Activated T-cell treated with anti-CD3 and anti-CD28 coated beads for 1 hour (primary cell): ENCODE results near the gene TLCD3B.

Source experiments
- DNase-seq: peaks from one replicate; pipeline ENCODE4 v3.0.0-alpha.2; 2020; ENCODE audit warnings: low read depth

Gene TLCD3B

GRCh38 chr16:30004811-30005242 lies 26.2 kb downstream of the TLCD3B start:
- DNase-seq: no peak

GRCh38 chr16:30004424-30004776 lies 26.7 kb downstream of the TLCD3B start:
- no peak for DNase-seq

GRCh38 chr16:30003670-30004423 lies 27.2 kb downstream of the TLCD3B start:
- DNase-seq: no peak

GRCh38 chr16:30002614-30003346 lies 28.3 kb downstream of the TLCD3B start:
- no peak for DNase-seq

- DNase-seq: no peak
Observed at GRCh38 chr16:30000735-30001631, 30.1 kb downstream of the TLCD3B start.

- no peak for DNase-seq
Observed at GRCh38 chr16:29999605-30000004, 31.5 kb downstream of the TLCD3B start.

- DNase-seq: no peak
Observed at GRCh38 chr16:29996766-29997250, 34.3 kb downstream of the TLCD3B start.

GRCh38 chr16:29995911-29996765 lies 34.9 kb downstream of the TLCD3B start, which contains the start of gene INO80E:
Gene INO80E, plus strand, starts transcription at chr16:29996241. Its CDS starts 70 bp downstream, at chr16:29996311.
- peak; percentile 99 for DNase-seq

GRCh38 chr16:29995324-29995910 lies 35.7 kb downstream of the TLCD3B start, which contains the start of gene HIRIP3:
Gene HIRIP3, minus strand, starts transcription at chr16:29995617. Its CDS starts 12 bp downstream, at chr16:29995605.
- DNase-seq: peak; percentile 81

GRCh38 chr16:29994600-29995323 lies 36.3 kb downstream of the TLCD3B start:
- no peak for DNase-seq

GRCh38 chr16:29993903-29994599 lies 37.0 kb downstream of the TLCD3B start:
- no peak for DNase-seq

GRCh38 chr16:29993191-29993902 lies 37.7 kb downstream of the TLCD3B start:
- DNase-seq: no peak

GRCh38 chr16:29992344-29992967 lies 38.6 kb downstream of the TLCD3B start:
- no peak for DNase-seq

GRCh38 chr16:29991571-29991904 lies 39.5 kb downstream of the TLCD3B start:
- DNase-seq: no peak

- no peak for DNase-seq
Observed at GRCh38 chr16:29990883-29991570, 40.0 kb downstream of the TLCD3B start.

- no peak for DNase-seq
Observed at GRCh38 chr16:29990034-29990433, 41.0 kb downstream of the TLCD3B start.

GRCh38 chr16:29989111-29989858 lies 41.8 kb downstream of the TLCD3B start:
- no peak for DNase-seq
